Measurements from ENCODE around the gene DOCK9.

DNA sequence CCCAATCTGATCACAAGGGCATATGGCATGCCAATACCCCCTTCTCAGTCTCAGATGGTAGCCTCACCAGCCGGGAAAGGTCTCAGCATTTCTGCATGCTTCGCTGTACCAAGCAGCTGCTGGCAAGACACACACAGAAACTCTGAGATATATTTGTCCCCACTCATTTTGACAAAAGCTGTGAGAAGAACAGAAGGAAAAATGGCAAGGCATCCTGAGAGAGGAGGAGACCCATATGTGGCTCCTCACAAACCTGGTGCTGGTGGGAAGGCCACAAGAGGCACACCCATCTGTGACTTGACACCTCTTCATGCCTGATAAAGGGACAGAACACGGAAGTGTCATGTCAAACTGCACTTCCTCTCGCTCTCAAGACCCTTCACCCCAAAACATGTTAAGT is 36.7 kb upstream of the DOCK9 start:
- TF ChIP-seq, protein P1, sequence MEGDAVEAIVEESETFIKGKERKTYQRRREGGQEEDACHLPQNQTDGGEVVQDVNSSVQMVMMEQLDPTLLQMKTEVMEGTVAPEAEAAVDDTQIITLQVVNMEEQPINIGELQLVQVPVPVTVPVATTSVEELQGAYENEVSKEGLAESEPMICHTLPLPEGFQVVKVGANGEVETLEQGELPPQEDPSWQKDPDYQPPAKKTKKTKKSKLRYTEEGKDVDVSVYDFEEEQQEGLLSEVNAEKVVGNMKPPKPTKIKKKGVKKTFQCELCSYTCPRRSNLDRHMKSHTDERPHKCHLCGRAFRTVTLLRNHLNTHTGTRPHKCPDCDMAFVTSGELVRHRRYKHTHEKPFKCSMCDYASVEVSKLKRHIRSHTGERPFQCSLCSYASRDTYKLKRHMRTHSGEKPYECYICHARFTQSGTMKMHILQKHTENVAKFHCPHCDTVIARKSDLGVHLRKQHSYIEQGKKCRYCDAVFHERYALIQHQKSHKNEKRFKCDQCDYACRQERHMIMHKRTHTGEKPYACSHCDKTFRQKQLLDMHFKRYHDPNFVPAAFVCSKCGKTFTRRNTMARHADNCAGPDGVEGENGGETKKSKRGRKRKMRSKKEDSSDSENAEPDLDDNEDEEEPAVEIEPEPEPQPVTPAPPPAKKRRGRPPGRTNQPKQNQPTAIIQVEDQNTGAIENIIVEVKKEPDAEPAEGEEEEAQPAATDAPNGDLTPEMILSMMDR (IDR thresholded peaks at IDR 0.05), result no peak
- TF ChIP-seq POLR2A (IDR thresholded peaks at IDR 0.05), result no peak

Measured in uterus (tissue), 2 donors.